Thymus (tissue), 11 donors: ENCODE measurements around the gene SUN5. TPM values are rescaled to one million over a fixed set of nuclear protein-coding genes. Genes with fewer than 3 reads are reported as not detected.
"Not testable (repeated sequence)": the region's sequence is repeated elsewhere in the genome, so short reads cannot be mapped to it uniquely, and the experiment has no call there.

ENCODE experiments used
- DNase-seq, 9 donors: peaks; one replicate each; pipeline ENCODE4 v3.0.0-alpha.2; 2013; ENCODE audit warnings: low spot score in 9 of 9, low read depth in 6 of 9, missing footprints in 1 of 9
- H3K27ac ChIP-seq, 2 donors: one replicate each; pipeline ENCODE4 v1.5.1; 2013; ENCODE audit warnings: control low read depth in 1 of 2, low read depth in 1 of 2, low read length in 1 of 2, mild to moderate bottlenecking in 1 of 2, moderate library complexity in 1 of 2
- H3K27me3 ChIP-seq, 2 donors: one replicate each; pipeline ENCODE4 v1.5.1; 2013; ENCODE audit warnings: low read length in 1 of 2; ENCODE audit not compliant: control insufficient read depth in 2 of 2, insufficient read depth in 1 of 2
- H3K36me3 ChIP-seq, 2 donors: one replicate each; pipeline ENCODE4 v1.5.1; 2013; ENCODE audit warnings: low read length in 1 of 2, mild to moderate bottlenecking in 1 of 2, moderate library complexity in 1 of 2; ENCODE audit not compliant: control insufficient read depth in 2 of 2, insufficient read depth in 2 of 2
- H3K4me1 ChIP-seq, 2 donors: one replicate each; pipeline ENCODE4 v1.5.1; 2013; ENCODE audit warnings: low read length in 2 of 2; ENCODE audit not compliant: control insufficient read depth in 2 of 2, insufficient read depth in 2 of 2
- H3K4me3 ChIP-seq, 2 donors: one replicate each; pipeline ENCODE4 v1.5.1; 2013; ENCODE audit warnings: low read length in 2 of 2, control low read depth in 1 of 2, mild to moderate bottlenecking in 1 of 2
- H3K9me3 ChIP-seq, 2 donors: one replicate each; pipeline ENCODE4 v1.5.1; 2013; ENCODE audit warnings: low read length in 1 of 2, mild to moderate bottlenecking in 1 of 2; ENCODE audit not compliant: control insufficient read depth in 2 of 2, insufficient read depth in 1 of 2
- WGBS: extraction: QIAGEN DNeasy Blood & Tissue Kit; methylation state at CpG from one replicate; pipeline ENCODE4 v1.1.7; 2013; 5-methylcytosine and 5-hydroxymethylcytosine counted together
- polyA plus RNA-seq: library from polyadenylated mRNA; stranded (reverse); fragments of 200-250 nt; gene quantifications from one replicate; pipeline ENCODE4 v1.2.3, GENCODE V29; 2013
- total RNA-seq: library from RNA; stranded (reverse); fragments of 120-200 nt; gene quantifications from one replicate; pipeline ENCODE4 v1.2.4, GENCODE V29; 2013
- donor health status: healthy.

SUN5 gene
- total and polyA plus RNA-seq, 2 donors = not detected

DNA sequence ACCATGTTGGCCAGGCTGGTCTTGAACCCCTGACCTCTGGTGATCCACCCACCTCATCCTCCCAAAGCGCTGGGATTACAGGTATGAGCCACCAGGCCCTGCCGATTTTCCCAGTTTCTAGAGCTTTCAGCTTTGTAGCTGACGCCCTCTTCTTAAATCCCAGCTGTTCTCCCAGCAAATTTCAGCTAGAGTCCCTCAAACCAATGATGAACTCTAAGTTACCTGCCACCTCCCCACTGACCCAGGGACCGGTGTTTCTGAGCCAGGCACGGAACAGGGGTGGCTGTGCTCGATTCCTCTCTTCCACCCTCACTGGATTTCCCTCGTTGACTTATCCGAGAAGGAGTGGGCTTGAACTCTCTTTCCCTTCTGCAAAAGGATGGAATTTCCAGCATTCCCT is 39.1 kb downstream of the SUN5 start:
- 89% methylated on average over 8 of the region's 8 CpGs for WGBS
- H3K36me3 ChIP-seq = no peaks in the 10 kb centered on the region
- H3K27me3 ChIP-seq = no peaks in the 10 kb centered on the region
- no peak for DNase-seq
- H3K4me1 ChIP-seq = peaks cover 42 to 75% of the 10 kb centered on the region in 2 donors
- no peak overlapping the region for H3K4me3 ChIP-seq
- peak overlapping the region in 1 of 2 donors; percentile 83 for H3K27ac ChIP-seq
- no peaks in the 10 kb centered on the region for H3K9me3 ChIP-seq

DNA sequence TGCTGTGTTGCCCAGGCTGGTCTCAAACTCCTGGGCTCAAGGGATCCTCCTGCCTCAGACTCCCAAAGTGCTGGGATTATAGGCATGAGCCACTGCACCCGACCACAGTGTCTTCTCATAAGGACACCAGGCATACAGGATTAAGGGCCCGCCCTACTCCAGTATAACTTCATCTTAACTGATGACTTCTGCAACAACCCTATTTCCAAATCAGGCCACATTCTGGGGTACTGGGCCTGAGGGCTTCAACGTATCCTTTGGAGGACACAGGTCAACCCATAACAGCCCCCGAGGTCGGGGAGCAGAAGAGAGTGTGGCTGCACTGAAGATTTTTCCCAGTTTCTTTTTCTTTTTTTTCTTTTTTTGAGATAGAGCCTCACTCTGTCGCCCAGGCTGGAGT is 39.7 kb downstream of the SUN5 start:
- WGBS = 97% methylated on average over 6 of the region's 6 CpGs
- Histone ChIP-seq H3K4me3 (no peak overlapping the region), H3K36me3 (no peaks in the 10 kb centered on the region), H3K27ac (no peak overlapping the region), H3K4me1 (peaks cover 36 to 69% of the 10 kb centered on the region in 2 donors), H3K9me3 (no peaks in the 10 kb centered on the region), H3K27me3 (no peaks in the 10 kb centered on the region)
- no peak for DNase-seq

DNA sequence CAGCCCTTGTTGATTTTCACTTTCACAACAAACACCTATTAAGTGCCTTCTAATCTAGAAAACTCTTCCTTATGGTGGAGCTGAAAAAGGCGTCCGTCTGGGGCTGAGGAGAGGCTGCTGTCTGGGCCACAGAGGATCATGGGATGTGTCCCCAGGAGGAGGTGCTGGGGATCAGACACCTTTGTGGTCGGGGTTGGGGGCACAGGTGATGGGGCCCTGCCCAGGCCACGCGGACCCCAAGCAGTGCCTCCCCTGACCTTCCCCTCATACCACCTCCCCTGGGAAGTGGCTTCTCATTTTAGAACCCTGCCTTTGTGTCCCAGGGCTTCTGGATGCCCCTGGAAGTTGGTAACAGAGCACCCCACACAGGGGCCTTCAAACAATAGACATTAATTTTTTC is 41.1 kb downstream of the SUN5 start:
- DNase-seq = no peak
- no peak overlapping the region for H3K27ac ChIP-seq

DNA sequence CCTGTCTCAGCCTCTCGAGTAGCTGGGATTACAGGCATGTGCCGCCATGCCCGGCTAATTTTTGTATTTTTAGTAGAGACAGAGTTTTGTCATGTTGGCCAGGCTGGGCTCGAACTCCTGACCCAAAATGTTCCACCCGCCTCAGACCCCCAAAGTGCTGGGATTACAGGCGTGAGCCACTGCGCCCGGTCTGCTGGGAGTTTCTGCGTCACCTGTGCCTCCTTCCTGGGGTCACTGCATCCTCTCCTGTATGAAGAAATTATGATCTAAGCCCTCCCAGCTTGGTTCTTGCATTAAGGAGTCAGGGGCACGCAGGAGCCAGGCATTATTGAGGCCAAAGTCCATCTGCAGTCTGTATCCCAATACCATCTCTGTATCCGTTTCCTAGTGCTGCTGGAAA is 41.6 kb downstream of the SUN5 start:
- not testable (repeated sequence) for H3K27me3 ChIP-seq, H3K9me3 ChIP-seq, DNase-seq, H3K36me3 ChIP-seq, H3K4me3 ChIP-seq, H3K27ac ChIP-seq
- WGBS = 97% methylated on average over 11 of the region's 11 CpGs
- peaks cover 26 to 50% of the 10 kb centered on the region in 2 donors for H3K4me1 ChIP-seq

More for the DNA sequence above, 41.1 kb downstream of the SUN5 start:
- Histone ChIP-seq H3K4me3 (no peak overlapping the region), H3K27me3 (no peaks in the 10 kb centered on the region), H3K9me3 (peaks cover 0 to under 1% of the 10 kb centered on the region in 2 donors), H3K36me3 (no peaks in the 10 kb centered on the region), H3K4me1 (peaks cover 30 to 55% of the 10 kb centered on the region in 2 donors)
- 91% methylated on average over 5 of the region's 5 CpGs for WGBS

DNA sequence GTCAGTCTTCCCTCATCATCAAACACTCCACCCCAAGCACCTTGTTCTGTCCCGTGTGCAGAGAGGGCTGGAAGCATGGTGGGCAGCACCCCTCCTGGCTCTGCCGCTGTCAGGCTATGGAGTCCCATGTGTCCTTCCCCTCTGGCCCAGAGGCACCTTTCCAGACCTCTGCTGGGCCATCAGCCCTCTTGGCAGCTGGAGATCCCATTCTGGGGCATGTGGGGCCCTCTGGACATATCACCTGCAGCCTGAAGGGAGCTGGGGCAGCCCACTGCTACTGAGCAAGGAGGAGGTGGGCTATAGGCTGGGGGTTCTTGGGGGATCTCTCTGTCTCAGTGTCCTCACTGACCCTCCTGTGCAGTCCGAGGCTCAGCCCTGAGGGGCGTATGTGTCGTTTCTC is 42.2 kb downstream of the SUN5 start:
- Histone ChIP-seq H3K9me3 (peaks cover 0 to 10% of the 10 kb centered on the region in 2 donors), H3K36me3 (no peaks in the 10 kb centered on the region), H3K4me1 (peaks cover 20 to 44% of the 10 kb centered on the region in 2 donors), H3K27me3 (no peaks in the 10 kb centered on the region), H3K27ac (no peak overlapping the region), H3K4me3 (no peak overlapping the region)
- 96% methylated on average over 5 of the region's 5 CpGs for WGBS
- no peak for DNase-seq

DNA sequence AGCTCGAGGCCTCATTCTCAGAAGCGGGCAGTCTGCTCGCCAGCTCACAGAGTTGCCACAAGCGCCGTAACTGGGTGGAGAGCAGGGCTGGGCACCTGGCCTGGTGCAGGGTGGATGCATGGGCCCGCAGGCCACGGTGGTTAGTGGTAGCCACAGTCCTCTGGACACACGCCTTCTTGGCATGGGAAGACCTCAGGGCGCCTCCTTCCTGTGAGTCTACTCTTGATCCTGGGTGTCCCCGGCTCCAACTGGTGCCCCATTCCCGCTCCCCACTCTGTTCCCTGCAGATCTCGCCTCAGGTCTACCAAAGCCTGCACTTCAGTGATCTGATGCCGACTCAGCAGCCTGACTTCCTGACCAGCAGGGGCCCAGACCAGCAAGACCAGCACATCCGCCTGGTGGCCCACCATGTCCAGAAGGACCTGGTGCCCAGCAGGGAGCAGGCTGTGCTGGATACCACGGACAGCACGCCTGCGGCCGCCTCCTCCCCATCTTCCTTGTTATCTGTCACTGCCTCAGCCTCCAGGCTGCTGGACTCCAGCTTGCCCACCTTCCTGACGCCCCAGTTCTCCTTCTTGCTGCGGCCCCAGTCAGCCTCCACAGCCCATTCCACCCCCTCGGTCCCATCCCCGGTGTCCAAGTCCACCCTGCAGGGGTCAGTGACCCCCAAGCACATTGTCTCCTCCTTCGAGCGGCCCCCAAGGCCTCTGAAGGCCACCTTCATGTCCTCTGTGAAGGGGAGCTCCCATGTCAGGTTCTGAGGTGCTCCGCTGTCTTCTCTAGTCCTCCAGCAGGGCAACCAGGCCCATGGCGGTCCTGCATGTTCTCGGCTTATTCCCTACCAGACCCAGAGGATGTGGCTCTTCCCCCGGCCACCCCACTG is 43.1 kb downstream of the SUN5 start:
- Histone ChIP-seq H3K4me3 (no peak overlapping the region), H3K27ac (no peak overlapping the region), H3K27me3 (no peaks in the 10 kb centered on the region), H3K9me3 (peaks cover 0 to 10% of the 10 kb centered on the region in 2 donors), H3K4me1 (peaks cover 11 to 34% of the 10 kb centered on the region in 2 donors), H3K36me3 (no peaks in the 10 kb centered on the region)
- 95% methylated on average over 28 of the region's 28 CpGs for WGBS
- no peak for DNase-seq

DNA sequence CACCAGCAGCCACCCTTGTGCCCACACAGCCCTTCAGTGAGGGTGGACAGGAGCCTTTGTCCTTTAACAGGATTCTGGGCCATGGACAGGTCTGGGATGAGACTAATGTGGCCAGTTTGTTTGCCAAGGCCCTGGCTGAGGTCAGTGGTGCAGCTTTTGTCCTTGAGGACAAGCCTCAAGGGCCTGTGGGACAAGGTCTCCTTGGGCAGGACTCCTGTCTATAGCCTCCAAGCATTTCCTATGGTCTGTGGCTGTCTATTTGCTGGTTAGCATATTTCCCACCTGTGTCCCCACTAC is 44.1 kb downstream of the SUN5 start:
- H3K27me3 ChIP-seq = no peaks in the 10 kb centered on the region
- peaks cover 0 to 14% of the 10 kb centered on the region in 2 donors for H3K9me3 ChIP-seq
- no peak for DNase-seq
- no peaks in the 10 kb centered on the region for H3K36me3 ChIP-seq
- H3K4me3 ChIP-seq = no peak overlapping the region
- H3K4me1 ChIP-seq = peaks cover 2 to 25% of the 10 kb centered on the region in 2 donors
- no peak overlapping the region for H3K27ac ChIP-seq

DNA sequence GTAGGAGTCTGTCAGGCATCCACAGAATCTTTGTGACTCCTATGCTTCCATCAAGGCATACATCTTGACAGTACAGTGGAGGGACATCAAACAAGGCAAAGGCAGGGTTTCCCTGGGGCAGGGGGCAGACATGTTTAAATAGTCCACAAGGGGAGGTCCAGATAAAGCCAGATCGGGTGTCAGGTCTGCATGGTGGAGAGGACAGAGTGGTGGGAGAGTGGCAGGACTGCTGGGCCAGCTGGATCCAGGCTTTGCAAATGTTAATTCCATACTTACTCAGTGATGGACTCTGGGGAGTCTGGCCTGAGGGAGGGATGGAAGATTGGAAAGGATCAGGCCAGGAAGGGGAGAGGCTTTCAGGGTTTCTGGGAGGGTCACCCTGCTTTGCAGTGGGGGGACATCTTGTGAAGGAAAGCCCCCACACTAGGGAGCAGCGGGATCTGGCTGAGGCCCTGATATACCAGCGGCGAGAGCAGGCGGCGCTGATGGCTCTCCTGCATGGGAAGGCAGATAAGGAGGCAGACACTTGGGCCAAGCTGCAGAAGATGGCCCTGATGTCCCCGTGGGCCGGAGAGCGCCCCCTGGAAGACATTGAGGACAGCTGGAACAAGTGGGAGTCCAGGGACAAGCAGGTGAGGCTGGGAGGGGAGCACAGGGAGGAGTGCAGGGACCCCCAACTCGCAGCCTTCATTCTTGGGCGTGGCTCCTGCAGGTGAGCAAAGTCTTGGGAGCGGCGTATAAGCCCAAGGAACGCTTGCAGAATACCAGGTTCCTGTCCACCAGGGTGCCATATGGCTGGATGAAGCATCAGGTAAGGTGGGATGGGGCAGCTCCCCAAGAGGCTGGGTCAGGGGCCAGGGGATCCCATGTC is 44.6 kb downstream of the SUN5 start:
- peaks cover 0 to 14% of the 10 kb centered on the region in 2 donors for H3K9me3 ChIP-seq
- H3K36me3 ChIP-seq = no peaks in the 10 kb centered on the region
- no peaks in the 10 kb centered on the region for H3K27me3 ChIP-seq
- 96% methylated on average over 14 of the region's 14 CpGs for WGBS
- H3K4me3 ChIP-seq = no peak overlapping the region
- H3K4me1 ChIP-seq = peaks cover 0 to 22% of the 10 kb centered on the region in 2 donors
- no peak overlapping the region for H3K27ac ChIP-seq
- DNase-seq = no peak

DNA sequence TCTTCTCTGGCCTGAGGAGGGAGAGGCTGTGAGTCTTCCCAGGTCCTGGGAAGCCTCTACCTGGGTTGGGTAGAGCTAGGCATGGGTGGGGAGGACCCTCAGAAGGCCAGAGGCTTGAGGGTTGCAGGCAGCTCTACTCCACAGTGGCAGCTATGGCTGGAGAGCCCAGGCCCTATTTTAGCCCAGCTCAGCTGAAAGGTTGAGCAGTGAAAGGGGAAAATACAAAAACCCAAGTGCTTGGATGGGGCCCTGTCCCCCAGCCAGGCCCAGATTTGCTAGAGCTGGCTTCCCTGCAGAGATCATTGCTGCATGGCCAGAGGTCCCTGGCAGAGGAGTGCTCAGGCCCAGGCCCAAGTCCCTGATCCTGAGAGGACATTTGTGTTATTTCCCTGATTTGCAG is 45.7 kb downstream of the SUN5 start:
- Histone ChIP-seq H3K27me3 (no peaks in the 10 kb centered on the region), H3K4me3 (no peak overlapping the region), H3K9me3 (peaks cover 0 to 14% of the 10 kb centered on the region in 2 donors), H3K27ac (no peak overlapping the region), H3K4me1 (peaks cover 0 to 19% of the 10 kb centered on the region in 2 donors), H3K36me3 (no peaks in the 10 kb centered on the region)
- no peak for DNase-seq
